ENCODE measurements around the gene AHCY.

- TF ChIP-seq POLR2A (IDR thresholded peaks at IDR 0.05): no peak
- TF ChIP-seq, protein P1, sequence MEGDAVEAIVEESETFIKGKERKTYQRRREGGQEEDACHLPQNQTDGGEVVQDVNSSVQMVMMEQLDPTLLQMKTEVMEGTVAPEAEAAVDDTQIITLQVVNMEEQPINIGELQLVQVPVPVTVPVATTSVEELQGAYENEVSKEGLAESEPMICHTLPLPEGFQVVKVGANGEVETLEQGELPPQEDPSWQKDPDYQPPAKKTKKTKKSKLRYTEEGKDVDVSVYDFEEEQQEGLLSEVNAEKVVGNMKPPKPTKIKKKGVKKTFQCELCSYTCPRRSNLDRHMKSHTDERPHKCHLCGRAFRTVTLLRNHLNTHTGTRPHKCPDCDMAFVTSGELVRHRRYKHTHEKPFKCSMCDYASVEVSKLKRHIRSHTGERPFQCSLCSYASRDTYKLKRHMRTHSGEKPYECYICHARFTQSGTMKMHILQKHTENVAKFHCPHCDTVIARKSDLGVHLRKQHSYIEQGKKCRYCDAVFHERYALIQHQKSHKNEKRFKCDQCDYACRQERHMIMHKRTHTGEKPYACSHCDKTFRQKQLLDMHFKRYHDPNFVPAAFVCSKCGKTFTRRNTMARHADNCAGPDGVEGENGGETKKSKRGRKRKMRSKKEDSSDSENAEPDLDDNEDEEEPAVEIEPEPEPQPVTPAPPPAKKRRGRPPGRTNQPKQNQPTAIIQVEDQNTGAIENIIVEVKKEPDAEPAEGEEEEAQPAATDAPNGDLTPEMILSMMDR (IDR thresholded peaks at IDR 0.05): no peak
These were observed 65.2 kb downstream of the AHCY start for GRCh38 chr20:34237942-34238341.

All from breast epithelium (tissue), 3 donors.